ENCODE measurements around the gene ZNF580.

GRCh38 chr19:55659822-55660221 lies 19.0 kb downstream of the ZNF580 start:
- no peak for TF ChIP-seq POLR2A (IDR thresholded peaks at IDR 0.05)
- TF ChIP-seq CTCF (IDR thresholded peaks at IDR 0.05), result no peak

All from prostate gland (tissue), 2 donors.